Neural cell (in vitro differentiated cells): Measurements from ENCODE around the gene CARMIL1. TPM values are rescaled to one million over a fixed set of nuclear protein-coding genes. Genes with fewer than 3 reads are reported as not detected.

ENCODE experiments used
- H2AFZ ChIP-seq: fragments of 200-600, 300-800 bp; sonication (generic), shearing (Covaris generic); 2 replicates; pipeline ENCODE4 v1.6.0; 2014; ENCODE audit warnings: low read depth, mild to moderate bottlenecking, antibody characterized with exemption, low read length, moderate library complexity
- H3F3A ChIP-seq: fragments of 200-600 bp; shearing (Covaris generic); 2 replicates; pipeline ENCODE4 v1.6.1; 2016; ENCODE audit warnings: mild to moderate bottlenecking, moderate library complexity, mixed read lengths, antibody characterized with exemption, low read length; ENCODE audit not compliant: insufficient read depth, poor library complexity, severe bottlenecking
- H3K27ac ChIP-seq: fragments of 200-600, 300-800 bp; sonication (generic), shearing (Covaris generic); 2 replicates; pipeline ENCODE4 v1.5.1; 2014; ENCODE audit warnings: mild to moderate bottlenecking, low read length, moderate library complexity
- H3K27me3 ChIP-seq: fragments of 300-800, 200-600 bp; sonication (generic), shearing (Covaris generic); 2 replicates; pipeline ENCODE4 v1.6.0; 2014; ENCODE audit warnings: mild to moderate bottlenecking, low read depth, low read length, moderate library complexity; ENCODE audit not compliant: insufficient read depth
- H3K36me3 ChIP-seq: fragments of 300-800, 200-600 bp; sonication (generic), shearing (Covaris generic); 2 replicates; pipeline ENCODE4 v1.5.1; 2014; ENCODE audit warnings: mild to moderate bottlenecking, antibody characterized with exemption, low read length, moderate library complexity; ENCODE audit not compliant: insufficient read depth
- H3K4me2 ChIP-seq: fragments of 300-800, 200-600 bp; sonication (generic), shearing (Covaris generic); 2 replicates; pipeline ENCODE4 v1.6.0; 2014; ENCODE audit warnings: mild to moderate bottlenecking, low read length
- H3K4me3 ChIP-seq: fragments of 300-800, 200-600 bp; sonication (generic), shearing (Covaris generic); 2 replicates; pipeline ENCODE4 v1.5.1; 2014; ENCODE audit warnings: mild to moderate bottlenecking, low read length, moderate library complexity
- H3K79me2 ChIP-seq: fragments of 200-600 bp; shearing (Covaris generic); replicated peaks from 2 replicates; pipeline ENCODE4 v1.6.0; 2014; ENCODE audit warnings: mild to moderate bottlenecking, low read length, moderate library complexity; ENCODE audit not compliant: insufficient read depth
- H3K9ac ChIP-seq: fragments of 300-800, 200-600 bp; sonication (generic), shearing (Covaris generic); 2 replicates; pipeline ENCODE4 v1.6.1; 2016; ENCODE audit warnings: mild to moderate bottlenecking, low read length, mixed read lengths
- H3K9me2 ChIP-seq: fragments of 200-600 bp; shearing (Covaris generic); 2 replicates; pipeline ENCODE4 v1.6.1; 2016; ENCODE audit warnings: mild to moderate bottlenecking, low read length, mixed read lengths; ENCODE audit not compliant: insufficient read depth
- H3K9me3 ChIP-seq: fragments of 200-600, 300-800 bp; sonication (generic), shearing (Covaris generic); 2 replicates; pipeline ENCODE4 v1.6.1; 2016; ENCODE audit warnings: mild to moderate bottlenecking, mixed run types, low read length, moderate library complexity, mixed read lengths
- H4K20me1 ChIP-seq: fragments of 200-600 bp; shearing (Covaris generic); 2 replicates; pipeline ENCODE4 v1.6.1; 2016; ENCODE audit warnings: mild to moderate bottlenecking, mixed run types; ENCODE audit not compliant: insufficient read depth
- EP300 ChIP-seq: fragments of 450-650 bp; conservative IDR thresholded peaks from 2 replicates; pipeline ENCODE4 v1.6.1; 2014; ENCODE audit warnings: antibody characterized with exemption, mild to moderate bottlenecking, moderate library complexity; ENCODE audit not compliant: poor library complexity, severe bottlenecking
- EZH2 ChIP-seq: fragments of 200-600, 300-800 bp; shearing (Covaris generic), sonication (generic); IDR thresholded peaks from 2 replicates; pipeline ENCODE4 v1.6.1; 2014; ENCODE audit warnings: antibody characterized with exemption, low read length, borderline replicate concordance, mild to moderate bottlenecking; ENCODE audit not compliant: insufficient read depth, poor library complexity, severe bottlenecking
- MXI1 ChIP-seq: fragments of 450-650 bp; conservative IDR thresholded peaks from 2 replicates; pipeline ENCODE4 v1.6.1; 2014; ENCODE audit warnings: antibody characterized with exemption, mild to moderate bottlenecking; ENCODE audit not compliant: poor library complexity, severe bottlenecking
- POLR2AphosphoS5 ChIP-seq: IDR thresholded peaks from 2 replicates; pipeline ENCODE4 v1.6.1; 2012
- RAD21 ChIP-seq: fragments of 450-650 bp; conservative IDR thresholded peaks from 2 replicates; pipeline ENCODE4 v1.6.1; 2014; ENCODE audit warnings: antibody characterized with exemption, mild to moderate bottlenecking, moderate library complexity
- SMC3 ChIP-seq: fragments of 450-650 bp; conservative IDR thresholded peaks from 2 replicates; pipeline ENCODE4 v1.6.1; 2014; ENCODE audit warnings: antibody characterized with exemption, mild to moderate bottlenecking, moderate library complexity; ENCODE audit not compliant: poor library complexity
- TAF1 ChIP-seq: IDR thresholded peaks from 2 replicates; pipeline ENCODE4 v1.6.1; 2012; ENCODE audit warnings: low read depth
- polyA plus RNA-seq: library from polyadenylated mRNA; depleted of rRNA; stranded (reverse); fragments of >200 nt; gene quantifications from 2 replicates; pipeline ENCODE4 v1.2.3, GENCODE V29; 2014
- TF ChIP-seq, protein P1 (sequence below): fragments of 450-650 bp; IDR thresholded peaks from 2 replicates; pipeline ENCODE4 v1.5.1; 2014; ENCODE audit warnings: antibody characterized with exemption, mild to moderate bottlenecking, moderate library complexity; ENCODE audit not compliant: poor library complexity, severe bottlenecking
- TF ChIP-seq, protein P2 (sequence below): IDR thresholded peaks from 2 replicates; pipeline ENCODE4 v1.6.1; 2012; ENCODE audit warnings: borderline replicate concordance

CARMIL1 gene
- polyA plus RNA-seq, 1 donor from 2014 or later = 5.3 TPM

DNA sequence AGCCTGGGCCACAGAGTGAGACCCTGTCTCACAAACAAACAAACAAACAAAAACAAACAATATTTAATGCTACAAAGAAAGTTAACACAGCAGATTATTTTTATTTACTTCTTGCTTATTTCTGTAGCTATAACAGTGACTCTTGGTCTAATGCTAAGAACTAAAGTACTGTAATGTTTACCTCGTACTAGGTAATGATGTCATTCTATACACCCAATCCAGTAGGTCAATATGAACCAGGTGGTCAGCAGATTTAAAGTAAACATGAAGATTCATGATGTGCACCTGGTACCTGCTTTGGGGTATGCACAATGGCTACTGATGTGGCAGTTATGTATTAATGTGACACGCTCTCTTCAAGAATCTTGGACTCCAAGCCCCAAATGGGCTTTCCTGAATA is 36.6 kb upstream of the CARMIL1 start:
- Histone ChIP-seq H3K79me2 (no peaks in the 10 kb centered on the region), H3K9ac (no peak overlapping the region), H3K27ac (no peak overlapping the region), H3K4me3 (no peak overlapping the region), H3K9me2 (no peaks in the 10 kb centered on the region), H3K9me3 (no peaks in the 10 kb centered on the region), H3F3A (no peaks in the 10 kb centered on the region), H2AFZ (no peak overlapping the region), H4K20me1 (no peaks in the 10 kb centered on the region), H3K36me3 (no peaks in the 10 kb centered on the region), H3K27me3 (no peaks in the 10 kb centered on the region), H3K4me2 (no peak overlapping the region)
- TF ChIP-seq, protein P1, sequence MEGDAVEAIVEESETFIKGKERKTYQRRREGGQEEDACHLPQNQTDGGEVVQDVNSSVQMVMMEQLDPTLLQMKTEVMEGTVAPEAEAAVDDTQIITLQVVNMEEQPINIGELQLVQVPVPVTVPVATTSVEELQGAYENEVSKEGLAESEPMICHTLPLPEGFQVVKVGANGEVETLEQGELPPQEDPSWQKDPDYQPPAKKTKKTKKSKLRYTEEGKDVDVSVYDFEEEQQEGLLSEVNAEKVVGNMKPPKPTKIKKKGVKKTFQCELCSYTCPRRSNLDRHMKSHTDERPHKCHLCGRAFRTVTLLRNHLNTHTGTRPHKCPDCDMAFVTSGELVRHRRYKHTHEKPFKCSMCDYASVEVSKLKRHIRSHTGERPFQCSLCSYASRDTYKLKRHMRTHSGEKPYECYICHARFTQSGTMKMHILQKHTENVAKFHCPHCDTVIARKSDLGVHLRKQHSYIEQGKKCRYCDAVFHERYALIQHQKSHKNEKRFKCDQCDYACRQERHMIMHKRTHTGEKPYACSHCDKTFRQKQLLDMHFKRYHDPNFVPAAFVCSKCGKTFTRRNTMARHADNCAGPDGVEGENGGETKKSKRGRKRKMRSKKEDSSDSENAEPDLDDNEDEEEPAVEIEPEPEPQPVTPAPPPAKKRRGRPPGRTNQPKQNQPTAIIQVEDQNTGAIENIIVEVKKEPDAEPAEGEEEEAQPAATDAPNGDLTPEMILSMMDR = no peak
- no peak for TF ChIP-seq TAF1
- TF ChIP-seq RAD21 = no peak
- no peak for TF ChIP-seq EZH2
- no peak for TF ChIP-seq SMC3
- no peak for TF ChIP-seq POLR2AphosphoS5
- TF ChIP-seq, protein P2, sequence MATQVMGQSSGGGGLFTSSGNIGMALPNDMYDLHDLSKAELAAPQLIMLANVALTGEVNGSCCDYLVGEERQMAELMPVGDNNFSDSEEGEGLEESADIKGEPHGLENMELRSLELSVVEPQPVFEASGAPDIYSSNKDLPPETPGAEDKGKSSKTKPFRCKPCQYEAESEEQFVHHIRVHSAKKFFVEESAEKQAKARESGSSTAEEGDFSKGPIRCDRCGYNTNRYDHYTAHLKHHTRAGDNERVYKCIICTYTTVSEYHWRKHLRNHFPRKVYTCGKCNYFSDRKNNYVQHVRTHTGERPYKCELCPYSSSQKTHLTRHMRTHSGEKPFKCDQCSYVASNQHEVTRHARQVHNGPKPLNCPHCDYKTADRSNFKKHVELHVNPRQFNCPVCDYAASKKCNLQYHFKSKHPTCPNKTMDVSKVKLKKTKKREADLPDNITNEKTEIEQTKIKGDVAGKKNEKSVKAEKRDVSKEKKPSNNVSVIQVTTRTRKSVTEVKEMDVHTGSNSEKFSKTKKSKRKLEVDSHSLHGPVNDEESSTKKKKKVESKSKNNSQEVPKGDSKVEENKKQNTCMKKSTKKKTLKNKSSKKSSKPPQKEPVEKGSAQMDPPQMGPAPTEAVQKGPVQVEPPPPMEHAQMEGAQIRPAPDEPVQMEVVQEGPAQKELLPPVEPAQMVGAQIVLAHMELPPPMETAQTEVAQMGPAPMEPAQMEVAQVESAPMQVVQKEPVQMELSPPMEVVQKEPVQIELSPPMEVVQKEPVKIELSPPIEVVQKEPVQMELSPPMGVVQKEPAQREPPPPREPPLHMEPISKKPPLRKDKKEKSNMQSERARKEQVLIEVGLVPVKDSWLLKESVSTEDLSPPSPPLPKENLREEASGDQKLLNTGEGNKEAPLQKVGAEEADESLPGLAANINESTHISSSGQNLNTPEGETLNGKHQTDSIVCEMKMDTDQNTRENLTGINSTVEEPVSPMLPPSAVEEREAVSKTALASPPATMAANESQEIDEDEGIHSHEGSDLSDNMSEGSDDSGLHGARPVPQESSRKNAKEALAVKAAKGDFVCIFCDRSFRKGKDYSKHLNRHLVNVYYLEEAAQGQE = no peak
- no peak for TF ChIP-seq MXI1
- no peak for TF ChIP-seq EP300

DNA sequence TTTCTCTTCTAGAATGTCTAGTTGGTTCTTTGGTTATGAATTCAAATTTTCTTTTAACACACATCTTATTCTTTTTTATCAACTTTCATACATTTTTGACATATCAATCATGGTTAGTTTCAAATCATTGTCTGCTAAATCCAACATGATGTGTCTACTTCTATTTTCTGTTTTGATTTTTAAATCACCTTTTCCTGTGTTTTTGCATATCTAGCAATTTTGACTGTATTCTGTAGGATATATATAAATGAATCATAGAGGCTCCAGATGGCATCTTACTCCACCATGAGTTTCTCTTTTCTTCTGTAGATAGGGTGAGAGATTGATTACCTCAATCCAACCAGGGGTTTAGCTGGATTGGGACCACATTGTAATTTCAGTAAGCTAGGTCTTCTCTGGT is 34.3 kb upstream of the CARMIL1 start:
- Histone ChIP-seq H3K27me3 (no peaks in the 10 kb centered on the region), H3K4me3 (no peak overlapping the region), H4K20me1 (no peaks in the 10 kb centered on the region), H3K9ac (no peak overlapping the region), H3F3A (no peaks in the 10 kb centered on the region), H3K27ac (no peak overlapping the region), H3K9me2 (no peaks in the 10 kb centered on the region), H2AFZ (no peak overlapping the region), H3K79me2 (no peaks in the 10 kb centered on the region), H3K4me2 (no peak overlapping the region), H3K9me3 (no peaks in the 10 kb centered on the region), H3K36me3 (no peaks in the 10 kb centered on the region)
- TF ChIP-seq RAD21 (no peak), SMC3 (no peak), EP300 (no peak), MXI1 (no peak), POLR2AphosphoS5 (no peak), TAF1 (no peak), EZH2 (no peak)
- TF ChIP-seq, protein P2 = no peak
- TF ChIP-seq, protein P1 = no peak
